ENCODE results near the gene TRAF3IP1. TPM values are rescaled to one million over a fixed set of nuclear protein-coding genes. Genes with fewer than 3 reads are reported as not detected.
A peak's percentile ranks its signal among the peaks of the same experiment; 100 is the strongest.

The TRAF3IP1 gene
- total RNA-seq, 1 experiment from 2014 or later, result 11.5 TPM

GRCh38 chr2:238418999-238419546 is 98.8 kb downstream of the TRAF3IP1 start:
- DNase-seq (ENCODE audit: low spot score), result no peak
- in situ Hi-C loops (cut with HindIII; ENCODE audit: low sequenced_read_pairs), result no loop called here

- DNase-seq (ENCODE audit: low spot score), result no peak
- in situ Hi-C loops (cut with HindIII; ENCODE audit: low sequenced_read_pairs), result no loop called here
Observed at GRCh38 chr2:238420442-238420841, 100.1 kb downstream of the TRAF3IP1 start.

GRCh38 chr2:238420878-238421694 is 100.8 kb downstream of the TRAF3IP1 start:
- in situ Hi-C loops (cut with HindIII; ENCODE audit: low sequenced_read_pairs), result no loop called here
- DNase-seq (ENCODE audit: low spot score), result no peak

- in situ Hi-C loops (cut with HindIII; ENCODE audit: low sequenced_read_pairs), result no loop called here
- DNase-seq (ENCODE audit: low spot score), result no peak
Observed at GRCh38 chr2:238421695-238422035, 101.3 kb downstream of the TRAF3IP1 start.

GRCh38 chr2:238422285-238422684 is 102.0 kb downstream of the TRAF3IP1 start:
- DNase-seq (ENCODE audit: low spot score), result no peak
- in situ Hi-C loops (cut with HindIII; ENCODE audit: low sequenced_read_pairs), result no loop called here

- in situ Hi-C loops (cut with HindIII; ENCODE audit: low sequenced_read_pairs), result no loop called here
Observed at GRCh38 chr2:238422940-238423339, 102.6 kb downstream of the TRAF3IP1 start.

GRCh38 chr2:238423561-238424312 is 103.4 kb downstream of the TRAF3IP1 start:
- in situ Hi-C loops (cut with HindIII; ENCODE audit: low sequenced_read_pairs), result no loop called here
- DNase-seq (ENCODE audit: low spot score), result no peak

More at GRCh38 chr2:238422940-238423339, 102.6 kb downstream of the TRAF3IP1 start:
- DNase-seq (ENCODE audit: low spot score), result no peak

- DNase-seq (ENCODE audit: low spot score), result no peak
- in situ Hi-C loops (cut with HindIII; ENCODE audit: low sequenced_read_pairs), result no loop called here
Observed at GRCh38 chr2:238424313-238424700, 104.0 kb downstream of the TRAF3IP1 start.

- in situ Hi-C loops (cut with HindIII; ENCODE audit: low sequenced_read_pairs), result no loop called here
- DNase-seq (ENCODE audit: low spot score), result no peak
Observed at GRCh38 chr2:238425505-238425978, 105.2 kb downstream of the TRAF3IP1 start.

GRCh38 chr2:238425979-238426567 is 105.8 kb downstream of the TRAF3IP1 start:
- no peak for DNase-seq (ENCODE audit: low spot score)
- in situ Hi-C loops (cut with HindIII; ENCODE audit: low sequenced_read_pairs), result no loop called here

GRCh38 chr2:238426568-238427434 is 106.5 kb downstream of the TRAF3IP1 start, which contains the start of gene ASB1:
TSS of gene ASB1 (plus strand) at chr2:238426927. CDS start at chr2:238427071, 144 bp downstream.
- DNase-seq (ENCODE audit: low spot score), result peak; percentile 63
- in situ Hi-C loops (cut with HindIII; ENCODE audit: low sequenced_read_pairs), result no loop called here

GRCh38 chr2:238427435-238428162 is 107.3 kb downstream of the TRAF3IP1 start:
- in situ Hi-C loops (cut with HindIII; ENCODE audit: low sequenced_read_pairs), result no loop called here
- DNase-seq (ENCODE audit: low spot score), result peak; percentile 6

- no peak for DNase-seq (ENCODE audit: low spot score)
- in situ Hi-C loops (cut with HindIII; ENCODE audit: low sequenced_read_pairs), result no loop called here
Observed at GRCh38 chr2:238428866-238429265, 108.5 kb downstream of the TRAF3IP1 start.

GRCh38 chr2:238430781-238431180 is 110.5 kb downstream of the TRAF3IP1 start:
- DNase-seq (ENCODE audit: low spot score), result no peak
- in situ Hi-C loops (cut with HindIII; ENCODE audit: low sequenced_read_pairs), result no loop called here

GRCh38 chr2:238431456-238431855 is 111.1 kb downstream of the TRAF3IP1 start:
- no peak for DNase-seq (ENCODE audit: low spot score)
- in situ Hi-C loops (cut with HindIII; ENCODE audit: low sequenced_read_pairs), result no loop called here

GRCh38 chr2:238433300-238433915 is 113.1 kb downstream of the TRAF3IP1 start:
- no peak for DNase-seq (ENCODE audit: low spot score)
- in situ Hi-C loops (cut with HindIII; ENCODE audit: low sequenced_read_pairs), result no loop called here

GRCh38 chr2:238433941-238434845 is 113.9 kb downstream of the TRAF3IP1 start:
- in situ Hi-C loops (cut with HindIII; ENCODE audit: low sequenced_read_pairs), result no loop called here
- DNase-seq (ENCODE audit: low spot score), result no peak

Data from G401 (cell line).